GF-D8 (cell line): ENCODE data around the gene ZNF148.

Experiments used
- DNase-seq: peaks from one replicate; lab custom pipeline; 2025; lab: John Stamatoyannopoulos, UW

ZNF148 gene

DNA sequence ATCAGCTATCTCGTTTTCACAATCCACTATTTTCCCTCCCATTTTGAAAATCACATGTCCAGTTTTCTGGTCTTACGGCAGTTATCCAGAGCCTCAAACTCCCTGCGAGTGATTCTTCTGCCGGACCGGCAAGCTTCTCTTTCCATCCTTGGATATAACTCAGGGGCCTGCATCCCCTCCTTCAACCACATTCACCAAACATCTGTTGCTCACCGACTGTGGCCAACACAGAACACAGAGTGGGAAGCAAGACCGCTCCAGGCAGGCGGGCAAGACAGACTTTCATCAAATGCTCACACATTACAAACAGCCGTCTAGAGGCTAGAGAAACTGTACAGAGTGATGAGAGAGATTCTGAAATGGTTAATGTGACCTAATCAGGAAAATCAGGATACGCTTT, 154.9 kb downstream of the ZNF148 start:
- no peak for DNase-seq

DNA sequence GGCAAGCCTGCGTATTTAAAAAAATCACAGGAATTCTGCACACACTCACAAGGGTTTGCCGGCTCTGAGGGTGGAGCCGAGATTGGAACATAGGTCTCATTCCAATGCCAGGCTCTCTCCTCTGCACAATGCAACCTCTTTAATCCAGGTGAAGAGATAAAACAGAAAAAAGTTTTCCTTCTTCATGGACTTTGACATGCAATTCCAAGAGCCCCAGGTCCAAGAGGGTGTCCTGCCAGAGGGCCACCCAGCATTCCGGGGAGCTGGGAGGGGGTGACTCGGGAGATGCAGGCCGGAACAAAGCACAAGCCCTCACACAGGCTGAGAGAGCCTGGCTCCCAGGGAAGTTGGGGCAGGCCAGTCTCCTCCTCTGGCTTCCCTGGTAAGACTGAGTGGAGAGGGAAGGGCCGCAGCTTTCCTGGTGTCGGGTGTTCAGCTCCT, 155.8 kb downstream of the ZNF148 start:
- no peak for DNase-seq

DNA sequence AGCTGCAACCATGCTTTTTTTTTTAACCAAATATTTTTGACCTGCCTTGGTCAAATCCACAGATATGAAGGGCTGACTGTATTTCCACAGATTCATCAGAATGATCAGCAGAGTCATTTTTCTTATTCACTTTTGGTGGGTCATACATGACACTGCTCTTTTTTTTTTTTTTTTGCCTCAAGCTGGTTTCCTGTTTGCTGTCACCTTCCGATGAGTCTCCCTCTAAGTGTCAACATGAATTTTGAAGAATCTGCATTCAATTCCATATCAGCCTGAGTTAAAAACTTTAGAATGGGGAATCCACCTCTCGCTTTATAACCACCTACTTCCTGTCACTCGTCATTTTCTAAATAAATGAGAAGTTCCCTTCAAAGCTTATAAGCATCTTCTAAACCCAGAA, 160.4 kb downstream of the ZNF148 start:
- no peak for DNase-seq

DNA sequence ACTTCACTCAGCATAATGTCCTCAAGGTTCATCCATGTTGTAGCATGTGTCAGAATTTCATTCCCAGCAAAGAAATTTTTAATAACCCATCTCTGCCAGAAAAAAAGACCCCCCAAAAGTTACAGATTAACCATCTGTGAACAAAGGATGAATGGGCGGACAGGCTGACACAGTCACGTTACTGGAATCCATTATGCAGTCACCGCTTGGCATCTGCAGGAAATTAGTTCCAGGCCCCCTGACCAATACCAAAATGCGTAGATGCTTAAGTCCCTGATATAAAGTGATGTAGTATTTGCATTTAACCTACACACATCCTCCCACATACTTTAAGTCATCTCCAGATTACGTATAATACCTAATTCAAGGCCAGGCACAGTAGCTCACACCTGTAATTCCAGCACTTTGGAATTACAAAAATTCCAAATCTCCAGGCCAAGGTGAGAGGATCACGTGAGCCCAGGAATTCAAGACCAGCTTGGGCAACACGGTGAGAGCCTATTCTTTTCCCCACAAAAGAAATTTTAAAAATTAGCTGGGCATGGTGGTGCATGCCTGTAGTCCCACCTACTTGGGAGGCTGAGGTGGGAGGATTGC, 161.1 kb downstream of the ZNF148 start:
- DNase-seq: no peak

DNA sequence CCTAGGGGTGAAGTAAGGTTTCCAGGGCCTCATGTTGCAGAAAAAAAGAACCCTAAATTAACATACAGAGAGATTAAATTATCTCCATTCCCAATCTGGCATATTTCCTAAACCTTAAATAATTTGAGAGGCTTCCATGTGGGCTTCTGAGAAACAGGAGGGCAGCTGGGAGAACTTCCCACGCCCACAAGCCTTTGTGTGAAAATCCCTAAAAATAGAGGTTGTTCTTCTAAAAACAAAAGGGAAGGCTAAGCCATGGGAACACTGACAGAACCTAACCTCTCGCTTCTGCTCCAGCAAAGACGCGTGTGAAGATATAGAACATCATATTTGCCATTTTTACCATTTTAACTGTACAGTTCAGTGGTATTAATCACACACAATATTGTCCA, 161.8 kb downstream of the ZNF148 start:
- no peak for DNase-seq

DNA sequence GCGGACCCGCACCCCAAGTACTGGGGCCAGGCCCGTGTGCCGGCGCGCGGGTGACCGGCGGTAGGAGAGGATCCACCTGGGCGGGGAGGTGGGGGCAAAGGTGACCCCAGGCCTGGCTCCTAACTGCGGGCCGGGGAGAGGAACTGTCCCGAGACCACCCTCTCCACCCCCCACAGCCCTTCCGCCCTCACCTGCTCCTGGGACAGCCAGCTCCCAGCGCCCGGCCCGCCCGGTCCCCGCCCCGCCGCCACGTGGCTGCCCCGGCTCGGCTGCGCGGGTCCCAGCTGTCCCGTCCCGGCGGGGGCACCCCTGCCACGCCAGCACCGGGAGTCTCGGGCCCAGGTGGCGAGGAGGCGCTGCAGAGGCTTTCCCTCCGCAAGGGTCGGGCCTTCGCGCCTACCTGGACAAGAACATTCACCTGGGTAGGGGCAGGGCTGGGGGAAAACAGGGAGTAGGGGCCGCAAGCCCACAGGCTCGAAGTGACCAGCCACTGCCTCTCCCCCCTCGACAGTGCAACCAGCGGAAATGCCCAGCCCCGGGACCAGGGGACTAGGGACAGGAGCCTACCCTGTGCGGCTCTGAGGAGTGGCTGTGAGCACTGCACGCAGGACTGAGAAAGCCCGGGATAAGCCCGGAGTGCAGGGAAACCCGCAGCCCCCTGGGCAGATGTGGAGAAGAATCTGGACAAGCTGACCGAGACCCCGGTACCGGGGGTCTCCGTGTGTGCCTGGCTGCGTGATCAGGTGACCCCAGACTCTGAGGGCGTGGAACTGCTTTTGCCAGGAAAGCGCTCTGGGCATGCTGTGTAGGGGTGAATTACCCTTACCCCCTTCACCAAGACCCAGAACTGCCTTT, 162.4 kb downstream of the ZNF148 start, which contains the start of gene SLC12A8:
TSS of gene SLC12A8 (minus strand) at position 240 of the 855 bp plus-strand sequence. CDS start 1,399 bp downstream, outside the sequence.
- no peak for DNase-seq

DNA sequence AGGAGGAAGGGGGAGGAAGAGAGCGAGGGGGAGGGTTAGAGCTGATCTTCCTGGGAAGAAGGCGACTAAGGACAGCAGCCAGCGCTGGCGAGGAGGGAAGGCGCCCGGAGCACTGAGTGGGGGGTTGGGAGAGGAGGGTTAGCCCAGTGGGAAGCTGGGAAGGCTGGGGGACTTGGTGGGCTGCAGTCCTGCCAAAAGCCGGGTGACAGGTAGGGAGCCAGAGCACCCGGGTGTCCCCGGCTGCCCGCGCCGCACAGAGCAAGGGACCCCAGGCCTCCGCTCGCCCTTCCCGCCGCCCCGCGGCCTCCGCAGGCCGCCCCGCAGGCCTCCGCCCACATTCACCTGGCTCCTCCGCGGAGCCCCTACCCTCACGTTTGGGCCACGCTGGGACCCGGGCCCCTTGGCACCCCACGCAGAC, 163.0 kb downstream of the ZNF148 start:
- DNase-seq: no peak

DNA sequence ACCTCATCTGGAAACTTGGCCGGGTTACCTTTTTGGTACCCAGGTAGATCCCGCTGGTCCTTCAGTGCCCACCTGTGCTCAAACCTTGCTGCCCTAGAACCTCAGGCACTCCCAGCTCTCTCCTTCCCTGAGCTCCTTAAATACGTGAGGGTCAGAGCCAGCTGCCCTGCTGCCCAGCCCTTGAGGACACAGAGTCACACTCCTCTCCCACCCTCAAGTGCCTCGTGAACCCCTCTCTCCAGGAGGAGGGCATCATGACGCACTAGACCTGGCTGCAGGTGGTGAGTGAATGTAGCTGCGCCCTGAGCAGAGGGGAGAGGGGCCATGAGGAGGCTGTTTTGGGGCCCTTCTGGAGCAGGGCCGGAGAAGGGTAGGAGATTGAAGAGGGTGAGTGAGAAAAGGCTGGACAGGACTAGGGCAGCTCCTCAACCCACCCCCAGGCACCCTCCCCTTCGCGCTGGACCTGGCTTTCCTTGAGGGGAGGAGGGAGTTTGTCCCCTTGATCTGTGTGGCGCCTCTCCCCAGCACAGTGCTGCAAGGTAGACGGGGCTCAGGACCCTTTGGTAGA, 163.5 kb downstream of the ZNF148 start:
- no peak for DNase-seq

DNA sequence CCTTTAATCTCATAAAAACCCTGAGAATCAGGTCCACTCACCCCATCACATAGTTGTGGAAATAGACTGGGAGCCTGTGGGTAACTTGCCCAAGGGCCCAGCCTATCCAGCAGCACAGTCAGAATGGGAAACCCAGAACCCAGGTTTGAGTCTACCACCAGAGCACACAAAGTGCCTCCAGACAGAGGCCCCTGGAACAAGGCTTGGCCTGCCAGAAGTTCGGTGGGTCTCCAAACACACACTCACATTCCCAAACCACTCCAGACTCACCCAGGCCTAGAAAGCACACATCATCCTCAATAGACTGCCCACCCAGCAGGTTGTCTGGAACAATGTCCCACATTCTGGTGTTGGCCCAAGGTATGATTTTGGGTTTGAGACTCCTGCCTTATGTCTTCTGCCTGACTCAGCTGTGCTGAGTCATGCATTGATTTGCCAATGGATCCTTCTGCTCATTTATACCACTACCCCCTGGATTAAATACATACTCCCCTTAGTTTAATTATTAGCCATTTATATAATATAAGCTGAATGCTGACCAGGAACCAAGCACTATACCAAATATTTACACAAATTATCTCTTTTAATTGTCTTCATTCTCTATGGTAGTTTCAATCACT, 167.1 kb downstream of the ZNF148 start:
- no peak for DNase-seq

DNA sequence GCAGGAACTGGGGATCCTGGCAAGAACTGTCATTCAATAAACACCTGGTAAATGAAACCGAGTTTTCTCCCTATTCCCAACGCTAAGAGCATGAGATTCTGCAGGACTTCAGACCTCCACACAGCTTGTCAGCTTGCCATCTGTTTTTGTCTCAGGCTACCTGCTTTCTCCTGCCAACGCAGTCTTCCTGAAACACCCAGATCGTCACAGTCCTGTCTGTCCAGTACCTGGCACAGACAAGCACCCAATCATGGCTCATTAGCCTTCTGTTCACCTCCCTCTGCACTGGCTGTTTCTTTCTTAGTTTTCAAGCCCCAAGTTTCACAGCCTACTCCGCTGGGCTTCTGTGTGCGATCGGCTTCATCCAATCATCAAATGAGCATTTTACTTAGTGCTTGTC, 167.6 kb downstream of the ZNF148 start:
- DNase-seq: no peak

DNA sequence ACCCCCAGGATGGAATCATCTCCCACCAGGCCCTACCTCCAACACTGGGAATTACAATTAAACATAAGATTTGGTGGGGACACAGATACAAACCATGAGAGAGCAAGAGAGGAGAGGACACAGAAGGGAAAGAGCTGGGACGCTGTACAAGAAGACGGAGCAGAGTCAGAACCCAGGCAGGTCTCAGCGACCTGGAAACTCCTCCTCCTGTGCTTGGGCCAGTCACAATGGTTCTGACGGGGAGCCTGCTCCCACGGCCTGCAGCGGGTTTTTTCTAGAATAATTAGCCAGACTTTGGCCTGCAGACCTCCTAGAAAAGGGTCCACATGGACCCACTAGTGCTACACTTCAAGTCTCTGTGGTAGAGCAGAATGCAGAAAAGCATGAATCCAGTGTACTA, 168.2 kb downstream of the ZNF148 start:
- no peak for DNase-seq

DNA sequence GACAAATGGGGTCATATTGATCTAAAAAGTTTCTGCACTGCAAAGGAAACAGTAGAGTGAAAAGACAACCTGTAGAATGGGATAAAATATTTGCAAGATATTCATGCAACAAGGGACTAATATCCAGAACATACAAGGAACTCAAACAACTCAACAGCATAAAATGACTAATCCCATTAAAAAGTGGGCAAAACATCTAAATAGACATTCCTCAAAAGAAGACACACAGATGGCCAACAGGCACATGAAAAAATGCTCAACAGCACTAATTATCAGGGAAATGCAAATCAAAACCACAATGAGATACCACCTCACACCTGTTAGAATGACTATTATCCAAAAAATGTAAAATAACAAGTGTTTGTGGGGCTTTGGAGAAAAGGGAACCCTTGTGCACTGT, 171.4 kb downstream of the ZNF148 start:
- no peak for DNase-seq

DNA sequence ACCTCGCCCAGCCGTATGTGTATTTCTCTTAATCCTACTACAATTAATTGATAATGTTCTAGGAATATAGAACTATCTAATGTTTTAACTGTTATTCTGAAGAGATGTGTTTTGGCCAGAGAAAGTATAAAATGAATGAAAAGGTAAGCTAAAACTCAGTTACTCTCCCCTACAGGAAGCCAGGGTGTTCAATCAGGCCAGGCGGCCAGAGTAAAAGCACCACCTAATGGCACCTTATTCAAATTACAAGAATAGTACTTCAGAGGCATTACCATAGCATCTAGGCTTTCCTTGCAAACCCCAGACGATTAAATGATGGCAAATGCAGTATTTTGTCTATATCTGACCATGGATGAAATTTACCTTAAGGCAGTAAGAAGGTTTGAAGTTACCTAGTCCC, 172.9 kb downstream of the ZNF148 start:
- no peak for DNase-seq

DNA sequence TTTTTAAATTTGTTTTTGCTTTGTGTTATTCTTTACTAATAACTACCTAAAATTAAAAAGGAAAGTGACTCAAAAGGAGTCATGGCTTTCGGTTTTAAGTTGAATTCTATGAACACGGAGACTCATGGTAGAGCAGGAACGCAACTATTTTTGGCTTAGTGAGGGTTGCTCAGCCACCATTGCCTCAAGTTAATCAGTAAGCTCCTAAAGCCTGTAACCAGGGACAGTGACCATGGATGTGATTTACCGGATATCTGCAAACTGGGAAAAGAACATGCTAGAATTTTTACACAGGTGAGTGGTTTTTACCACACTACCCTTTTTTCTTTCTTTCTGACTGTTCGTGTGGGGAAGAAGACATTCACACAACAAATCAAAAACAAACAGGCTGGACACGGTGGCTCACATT, 174.4 kb downstream of the ZNF148 start:
- no peak for DNase-seq

DNA sequence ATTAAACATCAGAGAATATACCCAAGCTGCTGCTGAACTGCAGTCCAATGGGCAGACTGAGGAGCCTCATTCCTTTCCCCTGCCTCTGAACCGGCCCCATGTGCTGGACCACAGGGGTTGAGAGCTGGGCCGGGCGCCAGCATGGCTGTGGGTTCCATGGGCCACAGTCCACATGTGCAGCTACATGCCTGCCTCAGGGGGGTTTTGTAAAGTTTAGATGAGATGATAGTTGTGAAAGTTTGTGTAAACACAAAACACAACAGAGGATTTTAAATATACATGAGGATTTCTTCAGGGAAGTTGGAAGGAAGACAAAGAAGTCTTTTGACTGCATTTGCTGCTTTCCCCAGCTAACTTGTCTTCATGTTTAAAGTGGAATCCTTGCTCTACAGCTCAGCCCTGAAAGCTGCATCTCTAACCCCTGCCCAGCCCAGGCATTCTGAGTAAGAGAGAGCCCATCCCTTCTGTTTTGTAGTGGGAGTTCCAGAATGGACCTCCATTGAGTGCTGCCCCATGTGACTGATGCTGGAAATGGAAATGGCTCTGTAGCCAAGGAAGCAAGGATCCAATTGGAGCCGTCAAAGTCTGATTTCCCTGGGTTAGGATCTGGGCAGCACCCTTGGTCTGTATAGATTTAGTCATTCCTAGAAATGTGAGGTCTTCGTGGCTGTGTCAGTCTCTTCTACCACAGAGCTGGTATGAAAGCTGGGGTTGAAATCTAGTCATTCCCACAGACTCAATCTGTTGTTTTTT, 180.1 kb downstream of the ZNF148 start:
- DNase-seq: no peak

DNA sequence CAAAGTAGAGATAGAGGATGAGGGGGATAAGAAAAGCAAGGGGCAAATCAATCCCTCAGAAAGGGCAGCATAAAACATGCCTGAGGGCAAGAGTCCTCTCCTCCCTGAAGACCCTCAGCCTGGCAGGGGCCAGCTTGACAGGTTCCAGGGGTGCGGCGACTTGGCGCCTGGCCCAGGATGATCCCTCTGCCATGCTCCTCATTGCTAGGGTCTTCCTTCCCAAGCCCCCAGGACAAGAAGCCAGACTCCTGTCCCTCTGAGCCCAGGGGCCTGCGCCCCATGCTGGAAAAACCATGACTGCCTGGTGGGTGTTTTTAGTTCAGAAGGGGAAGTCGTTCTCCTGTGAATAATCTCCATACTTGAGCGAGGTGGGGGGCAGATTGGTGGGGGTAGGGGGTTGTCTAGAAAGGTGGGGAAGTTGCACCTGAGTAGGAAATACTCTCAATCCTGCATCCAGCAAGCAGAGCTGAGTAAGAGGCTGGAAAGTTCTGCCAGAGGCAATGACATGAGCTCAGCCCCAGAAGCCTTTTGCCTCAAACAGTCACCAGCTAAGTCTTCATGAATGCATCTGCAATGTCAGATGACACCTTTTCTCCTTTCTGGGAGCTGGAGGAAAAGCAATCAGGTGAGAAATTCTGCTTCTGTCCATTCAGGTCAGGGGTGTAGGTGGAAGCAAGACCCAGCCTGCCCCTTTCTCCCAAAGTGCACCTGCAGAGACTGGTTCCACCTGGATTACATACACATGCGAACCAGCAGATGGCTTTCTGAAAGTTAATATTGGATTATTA, 180.9 kb downstream of the ZNF148 start:
- no peak for DNase-seq

DNA sequence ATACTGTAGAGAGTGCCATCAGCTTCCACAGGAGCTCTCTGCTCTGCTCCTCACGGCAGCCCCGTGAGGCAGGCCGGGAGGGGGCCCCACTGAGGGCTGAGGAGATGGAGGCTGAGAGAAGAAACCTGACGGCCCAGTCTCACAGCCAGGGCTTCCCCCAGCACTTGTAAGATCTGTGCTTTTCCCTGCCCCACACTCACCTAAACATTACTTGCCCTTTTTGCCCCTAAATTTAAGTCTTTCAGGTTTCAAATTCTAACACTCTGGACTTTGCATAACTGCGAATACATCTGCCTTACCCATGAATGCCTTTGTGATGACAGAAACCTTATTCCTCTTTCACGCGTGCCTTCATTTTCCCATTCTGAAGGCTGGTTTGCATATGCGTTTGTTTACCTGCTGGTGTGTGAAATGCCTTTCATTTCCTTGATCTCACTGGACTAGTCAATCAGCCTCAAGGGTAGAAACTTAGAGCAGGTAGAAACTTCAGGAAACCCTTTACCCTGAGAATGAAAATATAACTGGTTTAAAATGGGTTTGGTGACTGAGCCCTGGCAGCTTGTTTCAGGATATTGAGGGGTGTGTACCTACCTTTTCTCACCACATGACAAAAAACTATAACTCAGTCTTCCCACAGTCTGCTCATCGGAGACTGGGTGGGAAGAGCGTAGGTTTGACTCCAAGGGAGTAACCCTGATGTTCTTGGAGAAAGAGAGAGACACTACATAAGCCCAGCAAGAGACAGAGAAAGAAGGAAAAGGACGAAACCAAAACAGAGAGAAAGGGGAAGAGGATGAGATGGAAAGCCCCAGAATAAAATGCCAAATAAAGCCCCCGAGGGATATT, 182.7 kb downstream of the ZNF148 start:
- DNase-seq: no peak

DNA sequence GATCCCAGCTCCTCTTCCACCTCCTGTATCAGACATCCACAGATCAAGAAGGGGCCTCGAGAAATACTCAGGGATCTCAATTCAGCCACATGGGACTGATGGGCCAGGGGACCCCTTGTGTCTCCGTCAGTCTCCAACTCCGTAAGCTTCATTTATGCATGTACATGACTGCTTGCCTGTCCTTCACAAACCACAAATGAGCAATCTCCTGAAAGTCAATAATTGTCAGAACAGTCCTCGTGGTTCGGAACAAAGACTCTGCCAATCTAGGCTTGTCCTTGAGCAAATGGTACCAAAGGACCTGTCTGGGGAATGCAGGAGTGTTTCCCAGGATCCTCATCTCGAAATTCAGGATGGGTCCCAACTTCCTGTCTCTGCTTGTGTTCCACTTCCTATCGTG, 183.4 kb downstream of the ZNF148 start:
- DNase-seq: no peak

DNA sequence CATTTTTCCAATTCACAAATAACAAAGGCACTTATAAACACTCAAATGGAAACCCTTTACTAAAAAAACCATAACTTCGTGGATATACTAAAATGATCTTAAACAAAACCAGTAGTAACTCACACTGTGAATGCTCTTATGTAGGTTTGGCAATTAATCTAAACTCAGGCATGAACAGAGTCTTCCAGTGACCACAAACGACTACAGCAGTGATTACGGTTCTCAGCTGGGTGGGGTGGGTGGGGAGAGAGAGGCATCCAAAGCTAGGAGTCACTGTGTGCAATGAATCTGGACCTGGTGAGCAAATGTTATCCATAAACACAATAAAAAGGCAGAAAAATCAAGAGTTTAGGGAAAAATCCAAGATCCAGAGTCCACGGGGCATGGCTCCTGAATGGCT, 183.9 kb downstream of the ZNF148 start:
- no peak for DNase-seq

DNA sequence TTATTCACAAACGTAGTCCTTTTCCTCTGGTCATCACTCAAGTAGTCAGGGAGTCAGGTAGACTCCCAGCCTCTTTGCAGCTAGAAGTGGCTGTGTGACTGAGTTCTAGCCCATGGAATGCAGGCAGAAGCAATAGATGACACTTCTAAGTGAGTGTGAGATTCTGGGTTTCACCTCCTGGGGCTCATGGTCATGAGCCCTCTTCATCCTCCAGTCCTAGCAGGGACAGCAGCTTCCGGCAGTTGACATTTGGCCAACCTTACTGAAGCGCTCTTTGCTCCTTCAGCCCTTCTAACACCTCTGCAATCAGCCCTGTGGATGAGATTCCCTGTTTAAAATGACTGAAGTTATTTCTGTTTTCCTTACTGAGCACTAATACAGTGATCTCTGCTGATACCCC, 184.3 kb downstream of the ZNF148 start:
- no peak for DNase-seq
